H1 (cell line): ENCODE measurements around the gene SOX6. TPM values are rescaled to one million over a fixed set of nuclear protein-coding genes. Genes with fewer than 3 reads are reported as not detected.

ENCODE experiments used
- EZH2 ChIP-seq: fragments of 200-600 bp; sonication (generic); IDR thresholded peaks from 2 replicates; pipeline ENCODE4 v1.7.1; 2012; ENCODE audit warnings: low read depth, mild to moderate bottlenecking, moderate library complexity, low read length, inconsistent platforms; ENCODE audit not compliant: severe bottlenecking
- POU5F1 ChIP-seq: IDR thresholded peaks from 2 replicates; pipeline ENCODE4 v1.6.1; 2011; ENCODE audit warnings: low read depth, mild to moderate bottlenecking, low read length, moderate library complexity
- SRF ChIP-seq: IDR thresholded peaks from 2 replicates; pipeline ENCODE4 v1.6.1; 2011; ENCODE audit warnings: mild to moderate bottlenecking, low read depth, low read length, moderate library complexity
- YY1 ChIP-seq: IDR thresholded peaks from 2 replicates; pipeline ENCODE4 v1.6.1; 2011; ENCODE audit warnings: low read depth, mild to moderate bottlenecking, low read length
- polyA plus RNA-seq, 7 experiments: library from polyadenylated mRNA; depleted of rRNA in 3 of 7; stranded (reverse) in 5 of 7; unstranded in 2 of 7; fragments of >200 nt in 5 of 7; fragments of 200-250 nt in 2 of 7; gene quantifications; 1 replicate in 5 of 7; 2 replicates in 1 of 7; 4 replicates in 1 of 7; pipeline versions ENCODE4 v1.2.1 to v1.2.3, GENCODE V29; 2011 to 2013; ENCODE audit warnings: missing spikeins in 2 of 7, mixed read lengths in 2 of 7
- total RNA-seq: library from RNA; stranded (reverse); fragmentation: NEBNext Ultra II Directional; extraction: Animal tissue kit (Norgen Biotek cat#: 25700); gene quantifications from 2 replicates; pipeline ENCODE4 v1.2.1, GENCODE V29; 2021

SOX6 gene
- total and polyA plus RNA-seq, 2 of the 8 experiments (the other 6 are each of a cell fraction or from before 2014, with no cell fraction given), result 0.09 TPM; not detected in 1

DNA sequence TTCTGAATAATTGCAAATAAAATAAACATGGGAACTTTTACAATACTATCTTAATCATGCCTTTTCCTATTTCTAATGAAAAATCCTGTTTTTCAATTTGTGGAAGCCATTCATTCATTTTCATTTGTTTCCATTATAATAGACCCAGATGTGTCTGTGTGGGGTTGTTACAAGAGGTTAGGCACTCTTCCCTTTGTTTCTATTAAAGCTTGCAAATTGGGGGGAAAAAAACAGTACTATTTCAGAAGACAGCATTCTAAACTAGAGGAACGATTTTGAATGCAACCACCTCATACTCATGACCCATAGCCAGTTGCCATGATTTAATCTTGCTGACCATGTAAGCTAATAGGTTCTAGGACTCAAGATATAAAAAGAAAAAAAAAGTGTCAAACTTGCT lies 175.5 kb downstream of the SOX6 start (continued):
- TF ChIP-seq YY1 (no peak), EZH2 (no peak), POU5F1 (no peak), SRF (no peak)
